Endothelial cell of umbilical vein (primary cell): Measurements from ENCODE around the gene ADD1. TPM values are rescaled to one million over a fixed set of nuclear protein-coding genes. Genes with fewer than 3 reads are reported as not detected.
A peak's percentile ranks its signal among the peaks of the same experiment; 100 is the strongest.

Experiments used
- BruUV-seq: library from RNA; stranded (reverse); fragments of 400-500 nt; replicated peaks from 2 replicates; lab custom pipeline; 2021; lab: Mats Ljungman, UMichigan
- CTCF ChIA-PET: fragments of 300-600, 350-600 bp; sonication (Branson Sonifier 250); formaldehyde crosslinking; loops from one replicate; lab custom pipeline; 2021; ENCODE audit warnings: antibody characterized with exemption, inconsistent platforms; lab: Charles Lee
- POLR2A ChIA-PET: fragments of 300-600, 350-600 bp; sonication (Branson Sonifier 250); formaldehyde crosslinking; loops from one replicate; lab custom pipeline; 2021; ENCODE audit warnings: antibody characterized with exemption, inconsistent platforms; lab: Charles Lee
- DNase-seq: peaks from one replicate; pipeline ENCODE4 v3.0.0-alpha.2; 2011; ENCODE audit warnings: low read depth, low spot score
- FAIRE-seq: peaks from 2 replicates; lab custom pipeline; 2011; peaks lifted over from hg19 to GRCh38; lab: Jason Lieb, UNC
- H2AFZ ChIP-seq: 2 replicates; pipeline ENCODE4 v1.6.0; 2012; ENCODE audit warnings: low read depth, low read length, control low read depth, inconsistent platforms
- H3K27ac ChIP-seq: 2 replicates; pipeline ENCODE4 v1.5.1; 2011; ENCODE audit warnings: low read depth, mild to moderate bottlenecking, control low read depth, low read length, moderate library complexity; ENCODE audit not compliant: insufficient read depth
- H3K27me3 ChIP-seq, 2 experiments: 2 replicates each; pipeline versions ENCODE4 v1.6.0 to v1.6.1; 2011; ENCODE audit warnings: low read length in 2 of 2, mixed read lengths in 1 of 2; ENCODE audit not compliant: control insufficient read depth in 2 of 2, insufficient read depth in 2 of 2
- H3K36me3 ChIP-seq, 2 experiments: 2 replicates in 1 of 2; 3 replicates in 1 of 2; pipeline ENCODE4 v1.5.1; 2011; ENCODE audit warnings: low read length in 2 of 2, mild to moderate bottlenecking in 1 of 2, moderate library complexity in 1 of 2; ENCODE audit not compliant: control insufficient read depth in 2 of 2, insufficient read depth in 2 of 2; ENCODE audit errors: extremely low read depth in 1 of 2
- H3K4me1 ChIP-seq: 3 replicates; pipeline ENCODE4 v1.5.1; 2011; ENCODE audit warnings: mild to moderate bottlenecking, low read length; ENCODE audit not compliant: control insufficient read depth, insufficient read depth; ENCODE audit errors: extremely low read depth
- H3K4me2 ChIP-seq: 2 replicates; pipeline ENCODE4 v1.6.1; 2011; ENCODE audit warnings: low read length, control low read depth, mixed read lengths; ENCODE audit not compliant: insufficient read depth
- H3K4me3 ChIP-seq, 3 experiments: fragments of 200-600 bp in 1 of 3; sonication (generic), shearing (Covaris generic) in 1 of 3; replicated peaks in 1 of 3; 2 replicates each; pipeline ENCODE4 v1.5.1; 2011 to 2016; ENCODE audit warnings: control low read depth in 3 of 3, low read length in 3 of 3, mild to moderate bottlenecking in 2 of 3, inconsistent platforms in 1 of 3, low read depth in 1 of 3, moderate library complexity in 1 of 3; ENCODE audit not compliant: insufficient read depth in 1 of 3
- H3K79me2 ChIP-seq: 2 replicates; pipeline ENCODE4 v1.6.0; 2012; ENCODE audit warnings: low read length, inconsistent platforms; ENCODE audit not compliant: control insufficient read depth, insufficient read depth
- H3K9ac ChIP-seq: replicated peaks from 2 replicates; pipeline ENCODE3; 2011; ENCODE audit warnings: low read length, control low read depth; ENCODE audit not compliant: insufficient read depth; ENCODE audit errors: extremely low read depth
- H3K9me1 ChIP-seq: replicated peaks from 3 replicates; pipeline ENCODE4 v1.6.0; 2011; ENCODE audit warnings: mild to moderate bottlenecking, low read length; ENCODE audit not compliant: control insufficient read depth, insufficient read depth; ENCODE audit errors: extremely low read depth
- H3K9me3 ChIP-seq: replicated peaks from 2 replicates; pipeline ENCODE4 v1.5.1; 2012; ENCODE audit warnings: low read length, inconsistent platforms; ENCODE audit not compliant: control insufficient read depth, insufficient read depth
- H4K20me1 ChIP-seq: replicated peaks from 2 replicates; pipeline ENCODE3; 2011; ENCODE audit warnings: mild to moderate bottlenecking, low read length; ENCODE audit not compliant: control insufficient read depth, insufficient read depth; ENCODE audit errors: extremely low read depth
- EZH2 ChIP-seq: IDR thresholded peaks from 2 replicates; pipeline ENCODE4 v1.6.1; 2012; ENCODE audit warnings: borderline replicate concordance, low read depth, mild to moderate bottlenecking, moderate library complexity, low read length, inconsistent platforms; ENCODE audit not compliant: severe bottlenecking
- FOS ChIP-seq: IDR thresholded peaks from 2 replicates; pipeline ENCODE4 v1.6.1; 2011; ENCODE audit warnings: mild to moderate bottlenecking, low read length, moderate library complexity, borderline replicate concordance; ENCODE audit not compliant: insufficient read depth
- GATA2 ChIP-seq: IDR thresholded peaks from 2 replicates; pipeline ENCODE4 v1.7.0; 2011; ENCODE audit warnings: low read depth, mild to moderate bottlenecking, moderate library complexity, mixed read lengths, low read length; ENCODE audit not compliant: insufficient read length, insufficient read depth
- JUN ChIP-seq: IDR thresholded peaks from 2 replicates; pipeline ENCODE4 v1.6.1; 2011; ENCODE audit warnings: borderline replicate concordance, low read depth; ENCODE audit not compliant: insufficient read length, insufficient read depth
- MAX ChIP-seq: IDR thresholded peaks from 2 replicates; pipeline ENCODE4 v1.6.1; 2011; ENCODE audit not compliant: insufficient read depth, insufficient read length
- MYC ChIP-seq: IDR thresholded peaks from one replicate; pipeline ENCODE4 v1.6.1; 2011; ENCODE audit warnings: mild to moderate bottlenecking, low read depth, low read length
- POLR2A ChIP-seq: IDR thresholded peaks from 2 replicates; pipeline ENCODE4 v1.6.1; 2012; ENCODE audit warnings: low read depth, mild to moderate bottlenecking, control low read depth, low read length
- POLR2AphosphoS5 ChIP-seq: IDR thresholded peaks from 2 replicates; pipeline ENCODE4 v1.6.1; 2012; ENCODE audit warnings: low read depth, mild to moderate bottlenecking, control low read depth, low read length, moderate library complexity; ENCODE audit not compliant: insufficient read depth
- dilution Hi-C: fragments of 300-500 bp; cut with MboI; formaldehyde crosslinking; loops from one replicate; pipeline ENCODE4 v1.15.0; 2019; ENCODE audit warnings: low sequenced_read_pairs; ENCODE audit not compliant: extremely low pct_ligation_motif_present
- intact Hi-C: fragments of 100-400 bp; cut with micrococcal nuclease; formaldehyde crosslinking; loops from one replicate; pipeline ENCODE4 v1.10.0; 2022
- polyA plus RNA-seq, 4 experiments: library from polyadenylated mRNA; depleted of rRNA in 3 of 4; stranded (reverse) in 3 of 4; unstranded in 1 of 4; fragments of >200 nt; gene quantifications; 2 replicates each; pipeline versions ENCODE4 v1.2.1 to v1.2.3, GENCODE V29; 2011 to 2012; ENCODE audit warnings: missing spikeins in 1 of 4
- total RNA-seq: library from RNA; stranded (reverse); gene quantifications from 2 replicates; pipeline ENCODE4 v1.2.3, GENCODE V29; 2021
- TF ChIP-seq, protein P1 (sequence below), 2 donors: IDR thresholded peaks; 1 replicate in 1 of 2; 2 replicates in 1 of 2; pipeline ENCODE4 v1.5.1; 2011; ENCODE audit warnings: low read length in 2 of 2, mild to moderate bottlenecking in 2 of 2, moderate library complexity in 2 of 2, control low read depth in 1 of 2, inconsistent platforms in 1 of 2, low read depth in 1 of 2; ENCODE audit not compliant: insufficient read depth in 1 of 2; ENCODE audit errors: extremely low read depth in 1 of 2

The ADD1 gene
- total and polyA plus RNA-seq, 2 donors (not counting 3 experiments of a cell fraction or from before 2014, with no cell fraction given): 219 to 305 TPM

DNA sequence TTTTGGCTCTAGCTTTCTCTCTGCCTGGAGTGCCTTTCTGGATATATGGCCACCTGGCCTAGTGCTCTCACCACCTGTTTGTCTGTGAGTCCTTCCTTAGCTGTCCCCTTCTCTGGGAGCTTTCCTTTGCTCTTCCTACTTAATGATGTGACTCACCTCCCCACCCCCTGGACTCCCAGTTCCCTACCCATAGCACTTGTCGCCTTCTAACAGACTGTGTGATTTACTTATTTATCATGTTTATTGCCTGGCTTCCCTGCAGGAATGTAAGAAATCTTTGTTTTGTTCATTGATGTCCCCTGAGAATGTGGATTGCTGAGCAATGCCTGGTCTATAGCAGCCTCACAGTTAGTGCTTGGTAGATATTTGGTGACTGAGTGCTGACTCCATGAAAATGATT lies 18.9 kb downstream of the ADD1 start:
- TF ChIP-seq POLR2A: no peak
- no peak for TF ChIP-seq MYC
- no peak for TF ChIP-seq EZH2
- TF ChIP-seq FOS: peak; percentile 57
- no peak for TF ChIP-seq MAX
- no peak for TF ChIP-seq POLR2AphosphoS5
- no peak for TF ChIP-seq GATA2
- TF ChIP-seq, protein P1, sequence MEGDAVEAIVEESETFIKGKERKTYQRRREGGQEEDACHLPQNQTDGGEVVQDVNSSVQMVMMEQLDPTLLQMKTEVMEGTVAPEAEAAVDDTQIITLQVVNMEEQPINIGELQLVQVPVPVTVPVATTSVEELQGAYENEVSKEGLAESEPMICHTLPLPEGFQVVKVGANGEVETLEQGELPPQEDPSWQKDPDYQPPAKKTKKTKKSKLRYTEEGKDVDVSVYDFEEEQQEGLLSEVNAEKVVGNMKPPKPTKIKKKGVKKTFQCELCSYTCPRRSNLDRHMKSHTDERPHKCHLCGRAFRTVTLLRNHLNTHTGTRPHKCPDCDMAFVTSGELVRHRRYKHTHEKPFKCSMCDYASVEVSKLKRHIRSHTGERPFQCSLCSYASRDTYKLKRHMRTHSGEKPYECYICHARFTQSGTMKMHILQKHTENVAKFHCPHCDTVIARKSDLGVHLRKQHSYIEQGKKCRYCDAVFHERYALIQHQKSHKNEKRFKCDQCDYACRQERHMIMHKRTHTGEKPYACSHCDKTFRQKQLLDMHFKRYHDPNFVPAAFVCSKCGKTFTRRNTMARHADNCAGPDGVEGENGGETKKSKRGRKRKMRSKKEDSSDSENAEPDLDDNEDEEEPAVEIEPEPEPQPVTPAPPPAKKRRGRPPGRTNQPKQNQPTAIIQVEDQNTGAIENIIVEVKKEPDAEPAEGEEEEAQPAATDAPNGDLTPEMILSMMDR (IDR thresholded peaks at IDR 0.05; ENCODE audit: extremely low read depth in 1 of 2, insufficient read depth in 1 of 2, low read depth in 1 of 2, low read length in 2 of 2): no peak
- TF ChIP-seq JUN: peak; percentile 30
- peaks cover 7% of the 10 kb centered on the region for H4K20me1 ChIP-seq
- no peak overlapping the region for H3K4me2 ChIP-seq
- H3K27ac ChIP-seq: no peak overlapping the region
- FAIRE-seq (peak; percentile 35), DNase-seq (peak; percentile 47)
- H3K9me1 ChIP-seq: no peaks in the 10 kb centered on the region
- BruUV-seq: no TSS peak
- ChIA-PET POLR2A (no interaction called here), CTCF (interaction anchor here (0.8 to 3.9 kb wide), 5 partner anchors 11 to 99 kb away, joined by 3 to 21 read pairs (median 4); no protein-coding TSS in a partner anchor)
- no peak overlapping the region for H2AFZ ChIP-seq
- H3K4me1 ChIP-seq: peaks cover 62% of the 10 kb centered on the region
- no peaks in the 10 kb centered on the region for H3K9me3 ChIP-seq
- peaks cover 90% of the 10 kb centered on the region for H3K79me2 ChIP-seq
- no peaks in the 10 kb centered on the region for H3K27me3 ChIP-seq
- H3K36me3 ChIP-seq: no peaks in the 10 kb centered on the region
- intact Hi-C loops (no loop called here), dilution Hi-C loops (no loop called here)
- no peak overlapping the region for H3K4me3 ChIP-seq
- H3K9ac ChIP-seq: no peak overlapping the region
